Measurements from ENCODE around the gene UNC80.
A peak's percentile ranks its signal among the peaks of the same experiment; 100 is the strongest.

Gene UNC80

DNA sequence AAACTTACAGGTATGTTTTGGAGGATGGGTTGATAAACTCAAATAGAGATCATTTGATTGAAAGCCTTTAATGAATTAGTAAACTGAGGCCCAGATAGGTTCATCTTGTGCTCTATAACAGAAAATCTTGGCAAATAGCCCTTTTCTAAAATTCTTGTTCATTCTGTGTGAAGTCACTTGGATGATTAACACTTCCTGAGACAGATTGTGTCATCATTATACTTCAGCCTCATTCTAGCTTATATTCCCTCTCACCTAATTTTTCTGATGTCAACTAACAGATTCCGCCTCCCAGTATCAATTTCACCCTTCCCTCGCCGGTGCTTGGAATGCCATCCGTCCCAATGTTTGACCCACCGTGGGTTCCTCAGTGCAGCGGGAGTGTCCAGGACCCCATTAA lies 146.6 kb downstream of the UNC80 start:
- DNase-seq = no peak

DNA sequence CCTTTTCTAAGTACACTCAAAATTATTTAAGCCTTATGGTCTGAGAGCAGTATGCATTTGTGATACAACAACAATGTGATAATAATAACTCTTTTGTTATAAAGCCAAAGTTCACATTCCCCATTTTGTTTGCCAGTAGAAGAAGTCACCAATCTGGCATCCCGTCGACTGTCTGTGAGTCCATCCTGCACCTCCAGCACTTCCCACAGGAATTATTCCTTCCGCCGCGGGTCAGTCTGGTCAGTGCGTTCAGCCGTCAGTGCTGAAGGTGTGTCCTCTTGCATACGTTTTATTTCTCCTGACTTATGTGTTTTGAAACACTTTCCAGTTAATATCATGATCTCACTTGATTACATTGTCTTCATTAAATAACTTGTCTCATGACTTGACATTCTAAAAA lies 150.5 kb downstream of the UNC80 start:
- no peak for DNase-seq

DNA sequence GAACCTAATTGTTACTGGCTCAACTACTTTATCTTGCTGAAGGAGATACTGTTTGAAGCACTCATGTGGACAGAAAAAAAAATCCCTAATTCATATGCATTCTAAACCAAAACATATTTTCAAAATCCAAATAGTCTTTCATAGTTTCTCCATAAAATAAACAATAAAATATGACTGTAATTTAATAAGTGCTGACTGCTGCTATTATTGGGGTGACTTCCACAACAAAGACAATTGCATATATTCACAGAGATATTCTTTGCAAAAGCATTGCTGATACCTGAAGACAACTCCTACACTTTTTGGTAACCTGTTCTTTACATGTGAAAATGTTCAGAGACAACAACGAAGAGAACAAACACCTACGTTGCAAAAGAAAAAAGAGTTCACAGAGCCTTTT lies 157.7 kb downstream of the UNC80 start:
- no peak for DNase-seq

DNA sequence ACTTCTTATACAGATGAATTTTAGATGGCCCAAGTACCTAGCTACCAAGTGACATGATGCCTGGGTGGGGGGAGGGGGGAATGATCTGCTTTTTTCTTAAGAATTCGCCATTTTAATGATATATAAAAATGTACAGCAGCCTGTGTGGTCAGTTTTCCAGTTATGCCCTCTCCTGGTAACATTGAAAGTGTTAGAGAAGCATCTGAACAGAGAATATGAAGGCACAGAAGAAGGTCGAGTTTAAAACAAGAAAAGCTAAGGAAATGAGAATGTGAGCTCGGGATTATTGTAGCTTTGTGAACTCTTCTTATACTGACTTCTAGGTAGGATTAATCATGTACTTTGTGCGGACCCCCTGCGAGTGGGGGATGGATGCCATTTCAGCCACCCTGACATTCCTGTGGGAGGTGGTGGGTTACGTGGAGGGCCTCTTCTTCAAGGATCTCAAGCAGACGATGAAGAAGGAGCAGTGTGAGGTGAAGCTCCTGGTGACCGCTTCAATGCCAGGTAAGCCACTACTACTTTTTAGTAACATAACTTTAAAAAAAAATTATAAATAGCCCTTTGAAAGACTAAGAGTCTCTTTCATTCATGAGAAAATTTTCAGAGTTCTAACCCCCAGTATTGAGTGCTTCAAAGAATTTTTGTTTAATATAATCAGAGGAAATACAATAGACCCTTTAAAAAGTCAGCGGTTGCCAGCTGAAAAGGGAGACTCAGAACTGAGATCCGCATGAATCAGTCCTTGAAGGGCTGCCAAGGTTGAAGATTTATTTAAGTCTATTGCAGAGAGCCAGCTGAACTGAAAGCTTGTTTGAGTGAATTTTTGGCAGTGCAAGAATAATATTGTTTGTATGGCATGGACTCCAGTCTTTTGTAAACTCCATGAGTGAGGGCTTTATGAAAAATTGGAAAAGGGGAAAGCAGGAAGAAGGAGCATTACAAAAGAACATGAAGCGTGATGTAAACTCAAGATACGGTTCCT lies 162.2 kb downstream of the UNC80 start:
- no peak for DNase-seq

DNA sequence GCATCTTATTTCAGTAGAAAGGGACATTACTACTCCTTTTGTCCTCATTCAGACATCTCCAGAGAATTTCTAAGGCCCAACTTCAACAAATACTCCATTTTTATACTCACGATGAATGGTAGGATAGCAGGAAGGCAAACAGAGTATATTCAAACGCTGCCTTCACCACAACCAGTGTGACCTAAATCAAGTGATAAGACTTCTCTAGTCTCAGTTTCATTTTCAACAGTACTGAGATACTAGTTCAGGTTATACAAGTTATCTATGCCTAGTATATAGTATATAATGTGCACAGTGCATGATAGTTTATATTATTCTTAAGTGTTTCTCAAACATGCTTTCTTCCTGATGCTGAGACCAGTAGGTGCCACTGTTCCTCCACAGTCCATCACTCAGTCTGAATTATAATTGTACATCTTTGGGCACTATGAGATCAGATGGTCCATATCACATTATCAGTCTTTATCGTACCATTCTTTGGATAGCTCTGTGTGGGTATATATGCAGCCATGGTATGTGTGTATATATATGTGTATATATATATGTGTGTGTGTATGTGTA lies 164.6 kb downstream of the UNC80 start:
- DNase-seq = no peak

DNA sequence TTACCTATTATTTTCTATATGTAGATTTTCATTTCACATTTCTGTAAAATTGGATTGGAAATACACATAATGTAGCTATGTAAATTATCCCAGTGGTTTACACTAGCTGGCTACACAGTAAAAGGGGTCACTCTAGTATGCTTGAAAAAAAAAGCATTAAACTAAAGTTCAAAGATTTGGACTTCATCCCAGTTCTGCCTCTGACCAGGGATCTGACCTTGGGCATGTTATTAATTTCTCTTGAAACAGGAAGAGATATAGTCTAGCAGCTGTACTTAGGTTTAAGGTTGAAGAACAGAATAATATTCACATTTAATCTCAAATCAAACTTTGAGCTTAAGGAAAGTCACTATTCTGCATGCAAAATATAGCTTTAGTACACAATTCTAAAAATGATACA lies 166.3 kb downstream of the UNC80 start:
- DNase-seq = no peak

DNA sequence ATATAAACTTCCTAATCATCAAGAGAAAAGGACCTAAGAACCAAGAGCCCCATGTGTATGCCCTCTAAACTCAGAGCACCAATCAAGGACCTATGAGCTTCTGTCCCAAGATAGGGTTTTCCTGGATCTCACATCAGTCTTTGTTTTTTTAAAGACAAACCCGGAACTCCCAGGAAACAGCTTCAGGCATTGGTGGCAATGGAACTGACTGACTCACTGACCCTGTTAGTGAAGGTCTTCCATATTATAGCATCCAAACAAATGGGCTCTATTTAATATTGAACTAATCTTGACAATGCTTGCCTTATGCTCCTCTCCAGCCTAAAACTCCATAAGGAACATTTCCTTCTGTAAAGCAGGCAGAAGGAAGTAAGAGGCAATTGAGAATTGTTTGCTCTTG lies 167.3 kb downstream of the UNC80 start:
- no peak for DNase-seq

DNA sequence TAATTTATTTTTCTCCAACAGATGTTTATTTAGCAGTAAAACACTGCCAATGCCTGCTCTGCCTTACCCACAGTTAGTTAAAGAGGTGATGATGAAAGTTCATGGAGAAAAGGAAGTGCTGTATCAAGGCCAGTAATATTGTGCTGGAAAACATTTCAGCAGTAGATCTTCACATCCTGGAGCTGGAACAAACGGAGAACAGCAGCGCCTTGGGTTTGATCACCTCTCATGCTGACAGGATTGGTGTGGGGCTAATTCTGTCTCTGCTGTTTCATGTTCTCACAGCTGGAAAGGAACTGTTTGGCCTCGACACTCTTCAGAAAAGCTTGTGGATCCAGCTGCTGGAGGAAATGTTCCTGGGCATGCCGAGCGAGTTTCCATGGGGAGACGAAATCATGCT lies 169.3 kb downstream of the UNC80 start:
- no peak for DNase-seq

DNA sequence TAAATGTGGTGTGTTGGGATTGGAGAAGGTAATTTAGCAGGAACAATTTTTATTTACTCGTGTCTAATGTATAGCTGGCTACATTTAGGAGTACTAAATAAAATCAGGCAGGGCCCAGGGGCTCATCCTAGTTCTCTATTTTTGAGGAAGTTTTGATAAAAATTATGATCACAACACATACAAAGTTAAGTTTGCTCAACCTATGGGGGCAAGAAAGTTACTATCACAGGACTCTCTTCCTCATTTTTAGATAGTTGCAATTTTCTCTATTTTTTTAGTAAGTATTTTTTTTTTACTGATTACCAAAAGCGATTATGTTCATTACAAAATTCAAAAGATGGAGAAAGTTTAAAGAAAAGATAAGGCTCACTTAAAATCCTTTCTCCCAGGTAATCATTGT lies 170.8 kb downstream of the UNC80 start:
- DNase-seq = no peak

DNA sequence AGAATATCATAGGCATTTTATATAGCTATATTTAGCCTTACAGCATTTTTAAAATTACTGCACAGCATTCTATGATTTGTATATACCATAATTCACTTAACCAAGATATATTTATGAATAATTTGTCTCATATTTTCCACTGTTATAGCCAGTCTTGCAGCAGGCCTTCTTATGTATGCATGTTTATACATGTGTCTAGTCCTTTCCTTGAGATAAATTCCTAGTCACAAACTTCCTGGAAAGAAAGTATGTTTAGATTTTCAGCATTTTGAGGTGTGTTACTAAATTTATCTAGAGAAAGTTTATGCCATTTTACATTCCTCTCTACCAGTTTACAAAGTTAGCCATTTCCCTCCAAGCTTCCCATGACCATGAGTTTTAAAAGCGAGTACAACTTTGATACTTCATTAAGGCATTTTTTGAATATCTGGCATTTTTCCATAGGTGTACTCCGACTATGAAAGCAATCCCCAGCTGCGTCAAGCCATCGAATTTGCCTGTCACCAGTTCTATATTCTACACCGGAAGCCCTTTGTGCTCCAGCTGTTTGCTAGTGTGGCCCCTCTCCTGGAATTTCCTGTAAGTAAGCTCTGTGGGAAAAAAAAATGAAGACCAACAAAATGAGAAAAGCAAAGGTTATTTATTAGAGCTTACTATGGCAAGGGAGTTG lies 171.4 kb downstream of the UNC80 start:
- no peak for DNase-seq

DNA sequence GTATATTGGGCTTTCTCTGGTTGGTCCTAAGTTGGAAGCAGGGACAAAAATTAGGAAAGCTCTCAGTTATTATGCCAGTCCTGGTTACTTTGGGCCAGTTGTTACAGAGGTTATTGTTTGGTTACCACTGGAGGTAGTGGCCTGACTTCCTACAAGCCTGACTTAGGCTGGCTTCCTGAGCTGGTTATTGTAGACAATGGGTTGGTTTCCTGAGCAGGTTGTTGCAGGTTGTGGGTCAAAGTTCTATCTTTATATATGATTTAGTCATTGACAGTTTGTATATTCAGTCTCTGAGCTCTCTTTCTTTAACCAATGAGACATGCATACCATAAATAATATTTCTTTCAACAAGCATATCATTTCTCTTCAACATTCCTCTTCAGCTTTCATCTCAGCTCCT lies 172.1 kb downstream of the UNC80 start:
- DNase-seq = no peak

DNA sequence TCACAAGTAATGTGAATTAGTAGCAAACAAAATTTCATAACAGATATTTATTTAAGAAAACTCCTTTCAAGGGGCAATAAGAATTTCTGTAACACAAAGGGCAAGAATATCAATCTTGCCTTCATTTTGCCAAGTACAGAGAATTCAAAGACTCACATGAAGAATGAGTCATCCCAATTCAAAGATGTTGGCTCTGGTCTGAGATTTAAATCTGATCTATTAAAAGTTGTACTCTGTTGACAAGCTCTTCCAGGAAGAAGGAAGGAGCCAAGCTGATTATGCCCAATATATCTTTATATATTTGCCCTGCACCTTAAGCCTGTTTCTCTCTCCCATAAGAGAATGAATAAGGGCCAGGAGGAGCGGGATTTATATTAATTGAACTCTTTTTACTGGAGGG lies 174.9 kb downstream of the UNC80 start:
- no peak for DNase-seq

DNA sequence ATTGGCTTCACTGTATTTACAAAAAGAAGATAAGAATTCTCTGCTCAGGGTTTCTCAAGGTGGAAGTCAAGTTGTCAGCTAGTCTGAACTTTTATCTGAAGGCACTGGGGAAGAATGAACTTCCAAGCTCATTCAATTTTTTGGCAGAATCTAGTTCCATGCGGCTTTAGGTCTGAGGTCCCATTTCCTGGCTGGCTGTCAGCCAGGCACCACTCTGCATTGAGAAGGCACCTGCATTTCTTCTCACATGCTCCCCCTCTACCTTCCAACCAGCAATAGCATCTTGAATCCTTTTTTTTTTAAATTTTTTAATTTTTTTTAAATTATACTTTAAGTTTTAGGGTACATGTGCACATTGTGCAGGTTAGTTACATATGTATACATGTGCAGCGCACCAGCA lies 184.6 kb downstream of the UNC80 start:
- DNase-seq = no peak

DNA sequence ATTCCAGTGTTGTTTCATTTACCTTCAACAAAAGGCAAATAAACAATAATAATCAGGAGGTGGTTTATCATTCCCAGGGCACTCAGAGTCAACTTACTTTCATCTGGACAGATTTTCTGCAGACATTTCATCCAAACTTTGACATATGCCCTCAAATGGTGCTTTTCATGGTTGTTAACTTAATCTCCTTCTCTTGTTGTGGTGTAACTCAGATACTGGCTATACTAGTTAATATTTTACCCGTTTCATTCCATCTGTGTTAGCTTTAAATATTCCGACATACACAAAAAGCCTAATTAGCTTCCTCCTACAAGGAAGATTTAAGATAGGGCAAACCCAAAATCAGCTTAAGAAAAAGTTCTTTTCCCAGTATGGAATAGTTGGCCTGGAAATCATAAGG lies 186.4 kb downstream of the UNC80 start:
- DNase-seq = no peak

DNA sequence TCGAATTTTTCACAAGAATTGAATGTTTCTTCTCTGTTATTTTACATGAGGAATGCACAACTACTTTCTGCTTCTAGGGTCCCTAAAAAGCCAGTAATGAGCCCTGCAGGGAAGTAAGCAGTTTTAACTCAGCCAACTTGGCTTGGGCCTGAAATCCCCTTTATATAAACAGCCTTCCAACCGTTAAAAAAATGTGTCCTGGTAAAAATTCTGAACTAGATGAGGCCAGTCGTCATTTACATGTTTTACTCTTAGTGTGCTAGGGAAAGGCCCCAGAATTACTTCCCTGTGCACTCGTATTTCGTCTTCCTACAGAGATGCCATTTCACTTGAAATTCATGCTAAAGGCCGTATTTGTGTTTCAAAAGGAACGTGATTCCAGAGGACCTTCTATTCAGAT lies 188.4 kb downstream of the UNC80 start:
- no peak for DNase-seq

DNA sequence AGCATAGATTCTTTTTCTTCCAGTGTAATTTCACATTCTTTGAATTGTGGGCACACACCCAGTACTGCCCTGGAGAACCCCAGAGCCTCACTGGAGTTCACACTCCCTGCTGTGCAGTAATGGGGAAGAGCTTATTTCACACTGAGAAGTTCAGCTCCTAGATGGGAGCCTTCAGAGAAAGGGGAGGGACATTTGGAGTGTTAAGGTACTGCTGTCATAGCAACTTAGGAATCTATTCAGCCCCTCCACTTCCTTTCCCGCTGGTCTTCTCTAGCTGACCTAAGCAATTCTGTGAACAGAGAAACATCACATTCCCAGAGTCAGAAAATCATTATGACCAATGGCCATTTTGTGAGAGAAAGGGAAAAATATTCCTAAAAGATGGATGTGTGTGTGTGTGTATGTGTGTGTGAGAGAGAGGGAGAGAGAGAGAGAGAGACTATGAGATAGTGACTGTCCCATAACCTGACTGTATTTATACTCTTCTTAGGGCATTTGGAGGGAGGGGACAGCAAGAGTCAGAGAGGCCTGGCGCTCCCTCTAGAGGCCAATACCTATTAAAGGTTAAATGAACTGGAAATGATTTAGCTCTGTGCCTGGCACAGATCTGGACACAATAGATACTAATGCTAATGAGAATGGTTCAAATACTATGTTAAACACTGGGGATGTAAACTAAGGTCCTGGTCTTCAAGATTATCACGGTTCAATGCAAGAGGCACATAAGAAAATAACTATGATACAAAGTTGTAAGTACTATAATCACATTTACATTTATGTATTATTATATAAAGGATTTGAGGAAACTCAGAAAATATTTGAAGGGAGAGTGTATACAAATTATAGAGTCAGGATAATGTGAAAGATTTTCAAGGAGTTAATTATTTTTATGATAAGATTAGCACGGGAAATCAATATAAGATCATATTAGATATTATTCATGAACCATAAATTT lies 189.3 kb downstream of the UNC80 start:
- DNase-seq = peak; percentile 47

DNA sequence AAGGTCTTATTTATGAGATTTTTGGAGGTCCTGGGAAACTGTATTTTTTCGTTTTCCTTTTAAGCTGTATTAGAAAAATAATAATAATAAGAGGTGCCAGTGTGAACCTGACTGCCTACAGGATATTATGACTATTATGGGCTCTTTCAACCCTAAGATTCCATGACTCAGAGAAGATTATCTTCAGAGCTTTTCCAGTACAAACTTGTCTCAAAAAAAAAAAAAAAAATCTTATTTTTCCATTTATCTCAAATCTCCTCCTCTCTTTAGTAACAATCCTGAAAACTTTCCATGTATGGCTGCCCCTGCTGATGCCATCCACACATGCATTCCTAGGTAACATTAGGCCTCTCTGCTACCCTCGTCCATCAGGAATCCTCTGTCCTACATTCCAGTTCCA lies 194.1 kb downstream of the UNC80 start:
- no peak for DNase-seq

DNA sequence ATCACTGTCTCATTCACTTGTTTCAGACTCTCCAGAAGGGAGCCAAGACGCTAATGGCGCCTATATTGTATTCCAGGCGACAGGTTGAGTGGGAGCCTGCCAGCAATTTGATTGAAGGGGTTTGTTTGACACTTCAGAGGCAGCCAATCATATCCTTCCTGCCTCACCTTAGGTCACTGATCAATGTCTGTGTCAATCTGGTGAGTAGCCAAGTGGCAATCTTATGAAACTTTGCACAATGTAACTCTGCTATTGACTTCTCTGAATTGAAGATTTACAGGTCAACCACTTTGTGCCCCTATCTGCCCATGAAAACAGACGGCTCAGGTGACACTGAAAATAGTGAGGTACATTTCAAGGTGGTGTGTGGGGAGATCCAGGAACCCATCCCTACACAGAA lies 198.1 kb downstream of the UNC80 start:
- DNase-seq = no peak

DNA sequence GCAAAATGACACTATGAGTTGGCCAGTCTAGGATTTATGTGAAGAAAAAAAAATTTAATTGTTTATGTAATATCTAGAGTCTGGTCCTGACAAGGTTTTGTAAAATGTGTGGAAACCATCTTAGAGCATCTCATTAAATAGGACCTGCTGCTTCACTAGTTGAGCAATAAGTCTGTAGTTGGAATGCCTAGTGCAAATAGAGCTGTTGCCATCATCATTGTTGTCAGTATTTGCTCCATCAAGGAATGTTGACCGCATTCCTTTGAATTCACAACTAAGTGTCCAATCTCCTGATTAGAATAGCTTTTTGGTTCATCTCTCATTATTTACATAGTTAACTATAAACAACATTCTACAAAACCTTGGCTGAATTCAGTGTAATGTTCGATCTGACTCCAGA lies 198.6 kb downstream of the UNC80 start:
- DNase-seq = no peak

DNA sequence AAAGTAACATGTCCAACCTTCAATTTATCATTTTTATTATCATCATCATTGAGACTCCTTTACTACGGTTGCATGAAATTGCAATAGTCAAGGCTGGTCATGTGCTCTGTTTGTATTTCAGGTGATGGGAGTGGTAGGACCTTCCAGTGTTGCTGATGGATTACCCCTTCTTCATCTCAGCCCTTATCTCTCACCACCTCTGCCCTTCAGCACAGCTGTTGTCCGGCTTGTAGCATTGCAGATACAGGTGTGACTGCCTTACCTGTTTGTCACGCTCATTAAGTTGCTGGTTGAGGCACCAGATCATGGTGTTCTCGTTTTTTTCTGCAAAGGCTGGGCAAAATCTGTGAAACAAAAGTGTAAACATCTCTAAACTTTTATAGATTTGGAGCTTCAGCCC lies 199.1 kb downstream of the UNC80 start:
- DNase-seq = no peak

DNA sequence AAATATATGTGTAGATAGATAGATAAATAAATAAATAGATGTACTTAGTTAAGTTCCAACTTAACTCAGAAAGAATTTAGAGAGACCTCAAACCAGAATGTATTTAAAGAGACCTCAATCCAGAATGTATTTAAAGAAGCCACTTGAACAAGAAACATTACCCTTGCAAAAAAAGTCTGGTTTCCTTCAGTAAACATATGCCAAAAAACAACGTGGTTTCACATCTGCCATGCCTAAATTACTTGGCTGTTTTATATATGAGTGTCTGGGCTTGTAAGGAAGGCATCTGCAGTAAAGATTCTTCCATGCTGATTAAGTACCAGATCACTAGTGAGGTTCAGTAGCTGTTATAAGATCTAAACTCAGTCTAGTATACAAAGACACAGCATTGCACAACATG lies 201.7 kb downstream of the UNC80 start:
- DNase-seq = no peak

DNA sequence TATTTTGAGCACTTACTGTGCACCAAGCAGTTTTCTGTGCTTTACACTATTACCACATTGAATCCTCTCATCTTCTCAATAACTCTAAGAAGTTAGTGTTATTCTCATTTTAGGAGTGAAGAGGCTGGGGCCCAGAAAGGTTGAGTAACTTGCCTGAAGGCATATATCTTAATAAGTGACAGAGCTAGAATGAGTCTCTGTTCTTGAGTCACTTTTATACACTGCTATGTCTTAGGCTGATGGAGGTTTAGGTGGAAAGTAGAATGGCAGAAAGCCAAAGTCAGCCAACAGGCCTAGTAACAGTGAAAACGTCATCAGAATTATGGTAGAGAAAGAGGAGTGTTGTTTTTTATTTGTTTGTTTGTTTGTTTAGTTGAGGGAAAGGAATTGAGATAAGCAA lies 202.9 kb downstream of the UNC80 start:
- DNase-seq = no peak

Data from activated CD4-positive, alpha-beta T cell treated with anti-CD3 and anti-CD28 coated beads, Interleukin-2, amount 50 U/mL, for 16 hours (primary cell).